NCI-H2171 treated with DMSO at 0.1 percent for 48 hours (cell line): ENCODE data around the gene SLC25A6.
"Not testable (repeated sequence)": the region's sequence is repeated elsewhere in the genome, so short reads cannot be mapped to it uniquely, and the experiment has no call there.

Experiments
- DNase-seq: peaks from one replicate; lab custom pipeline; 2025; lab: John Stamatoyannopoulos, UW

The SLC25A6 gene

GRCh38 chrX:1391707-1392375 is at the start of gene SLC25A6:
SLC25A6 (minus strand) TSS chrX:1392113; CDS start chrX:1392009, 104 bp downstream.
- no peak for DNase-seq

GRCh38 chrX:1440506-1440905 is 48.6 kb upstream of the SLC25A6 start:
- no peak for DNase-seq

- no peak for DNase-seq
These were observed 43.5 kb upstream of the SLC25A6 start for GRCh38 chrX:1435241-1435895.

- DNase-seq = no peak
These were observed 42.9 kb upstream of the SLC25A6 start for GRCh38 chrX:1434871-1435240.

GRCh38 chrX:1433646-1434357 is 41.9 kb upstream of the SLC25A6 start:
- no peak for DNase-seq

GRCh38 chrX:1430451-1430850 is 38.5 kb upstream of the SLC25A6 start:
- no peak for DNase-seq

GRCh38 chrX:1427756-1428155 is 35.8 kb upstream of the SLC25A6 start:
- DNase-seq = no peak

- not testable (repeated sequence) for DNase-seq
These were observed 34.4 kb upstream of the SLC25A6 start for GRCh38 chrX:1426321-1426720.

- DNase-seq = no peak
These were observed 33.5 kb upstream of the SLC25A6 start for GRCh38 chrX:1425381-1425780.

GRCh38 chrX:1424147-1424851 is 32.4 kb upstream of the SLC25A6 start:
- DNase-seq = no peak

- DNase-seq = no peak
These were observed 31.3 kb upstream of the SLC25A6 start for GRCh38 chrX:1423215-1423614.

- DNase-seq = no peak
These were observed 30.2 kb upstream of the SLC25A6 start for GRCh38 chrX:1422135-1422465.

GRCh38 chrX:1421433-1422134 is 29.7 kb upstream of the SLC25A6 start:
- DNase-seq = no peak

GRCh38 chrX:1420371-1420770 is 28.5 kb upstream of the SLC25A6 start:
- DNase-seq = no peak

- no peak for DNase-seq
These were observed 27.8 kb upstream of the SLC25A6 start for GRCh38 chrX:1419545-1420355.

GRCh38 chrX:1418901-1419544 is 27.1 kb upstream of the SLC25A6 start:
- no peak for DNase-seq

GRCh38 chrX:1417921-1418771 is 26.2 kb upstream of the SLC25A6 start:
- DNase-seq = no peak

- DNase-seq = no peak
These were observed 25.2 kb upstream of the SLC25A6 start for GRCh38 chrX:1416965-1417760.

GRCh38 chrX:1416327-1416784 is 24.4 kb upstream of the SLC25A6 start:
- DNase-seq = no peak
